NB4 (cell line): ENCODE measurements around the gene SMNDC1.

Experiments used
- DNase-seq: peaks from one replicate; pipeline ENCODE4 v3.0.0; 2010; ENCODE audit warnings: low read depth
- H3K4me3 ChIP-seq: one replicate; pipeline ENCODE4 v1.5.1; 2011; ENCODE audit warnings: mild to moderate bottlenecking, low read depth, low read length, moderate library complexity
- CTCF ChIP-seq: IDR thresholded peaks from one replicate; pipeline ENCODE4 v1.5.1; 2012; ENCODE audit warnings: low read depth, low read length
- MYC ChIP-seq: IDR thresholded peaks from 2 replicates; pipeline ENCODE4 v1.6.1; 2011; ENCODE audit warnings: low read depth, low read length
- POLR2A ChIP-seq: IDR thresholded peaks from 2 replicates; pipeline ENCODE4 v1.6.1; 2011; ENCODE audit warnings: mild to moderate bottlenecking; ENCODE audit not compliant: insufficient read length; ENCODE audit errors: extremely low read depth
- TF ChIP-seq, protein P1 (sequence below): IDR thresholded peaks from 2 replicates; pipeline ENCODE4 v1.6.1; 2011; ENCODE audit warnings: low read depth, low read length

Gene SMNDC1

DNA sequence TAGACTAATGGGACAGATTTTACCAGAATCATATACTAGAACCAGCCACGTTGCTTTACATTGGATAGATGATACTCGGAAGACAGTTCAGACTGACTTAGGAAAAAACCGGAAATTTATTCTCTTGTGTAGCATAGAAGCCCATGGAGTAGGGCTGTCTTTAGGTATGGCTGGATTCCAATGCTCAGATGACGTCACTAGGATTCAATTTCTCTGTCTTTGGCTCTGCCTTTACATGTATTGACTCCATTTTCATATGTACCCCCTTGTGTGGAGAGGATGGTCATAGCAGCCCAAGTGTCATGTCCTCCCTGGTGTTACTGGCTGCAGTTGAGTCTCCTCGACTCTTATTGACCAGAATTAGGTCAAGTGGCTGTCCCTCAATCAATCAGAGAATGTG is 39.2 kb upstream of the SMNDC1 start:
- TF ChIP-seq, protein P1, sequence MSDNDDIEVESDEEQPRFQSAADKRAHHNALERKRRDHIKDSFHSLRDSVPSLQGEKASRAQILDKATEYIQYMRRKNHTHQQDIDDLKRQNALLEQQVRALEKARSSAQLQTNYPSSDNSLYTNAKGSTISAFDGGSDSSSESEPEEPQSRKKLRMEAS = no peak
- TF ChIP-seq CTCF = no peak
- TF ChIP-seq POLR2A = no peak
- TF ChIP-seq MYC = no peak
- H3K4me3 ChIP-seq = no peak overlapping the region
- no peak for DNase-seq

- no peak for DNase-seq
- H3K4me3 ChIP-seq = no peak overlapping the region
- TF ChIP-seq, protein P1 = no peak
- TF ChIP-seq POLR2A = no peak
- no peak for TF ChIP-seq CTCF
- no peak for TF ChIP-seq MYC
Measured at GRCh38 chr10:110340816-110341215, 36.1 kb upstream of the SMNDC1 start.

- no peak for DNase-seq
- TF ChIP-seq, protein P1 = no peak
- TF ChIP-seq MYC (no peak), CTCF (no peak), POLR2A (no peak)
- no peak overlapping the region for H3K4me3 ChIP-seq
Measured at GRCh38 chr10:110340122-110340521, 35.4 kb upstream of the SMNDC1 start.

DNA sequence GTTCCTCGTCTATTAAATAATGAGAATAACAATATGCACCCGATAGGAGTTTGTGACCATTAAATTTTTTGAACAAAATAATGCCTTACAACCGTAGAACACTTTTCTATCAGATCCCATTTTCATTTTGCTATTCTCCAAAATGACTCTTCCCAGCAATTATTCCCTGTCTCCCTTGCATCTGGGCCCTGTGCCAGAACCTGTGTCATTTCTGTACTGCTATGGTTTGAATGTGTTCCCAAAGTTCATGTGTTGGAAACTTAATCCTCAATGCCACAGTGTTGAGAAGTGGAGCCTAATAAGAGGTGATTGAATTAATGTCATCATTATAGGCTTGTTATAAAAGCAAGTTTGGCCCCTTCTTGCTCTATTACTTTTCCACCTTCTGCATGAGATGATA is 33.2 kb upstream of the SMNDC1 start:
- TF ChIP-seq POLR2A = no peak
- TF ChIP-seq CTCF = no peak
- no peak for TF ChIP-seq MYC
- TF ChIP-seq, protein P1 = no peak
- no peak overlapping the region for H3K4me3 ChIP-seq
- DNase-seq = no peak

DNA sequence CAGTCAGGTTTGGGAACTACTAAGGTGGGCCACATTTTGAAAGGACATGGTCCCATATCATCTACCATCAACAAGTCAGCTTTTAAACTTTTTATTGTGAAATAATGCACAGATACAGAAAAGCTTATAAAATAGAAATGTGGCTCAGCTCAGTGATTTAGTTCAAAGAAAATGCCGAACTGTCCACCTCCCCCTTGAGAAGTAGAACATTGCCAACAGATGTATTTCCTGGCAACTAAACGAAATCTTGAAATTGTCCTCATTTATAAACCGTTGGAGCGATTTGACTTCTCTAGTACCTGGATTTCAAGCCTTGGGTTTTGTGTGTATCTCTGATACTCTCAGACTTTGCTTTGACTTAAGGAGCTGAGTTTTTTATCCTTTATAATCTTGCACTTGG is 32.7 kb upstream of the SMNDC1 start:
- TF ChIP-seq MYC = no peak
- no peak for TF ChIP-seq POLR2A
- no peak for TF ChIP-seq CTCF
- H3K4me3 ChIP-seq = no peak overlapping the region
- no peak for DNase-seq

DNA sequence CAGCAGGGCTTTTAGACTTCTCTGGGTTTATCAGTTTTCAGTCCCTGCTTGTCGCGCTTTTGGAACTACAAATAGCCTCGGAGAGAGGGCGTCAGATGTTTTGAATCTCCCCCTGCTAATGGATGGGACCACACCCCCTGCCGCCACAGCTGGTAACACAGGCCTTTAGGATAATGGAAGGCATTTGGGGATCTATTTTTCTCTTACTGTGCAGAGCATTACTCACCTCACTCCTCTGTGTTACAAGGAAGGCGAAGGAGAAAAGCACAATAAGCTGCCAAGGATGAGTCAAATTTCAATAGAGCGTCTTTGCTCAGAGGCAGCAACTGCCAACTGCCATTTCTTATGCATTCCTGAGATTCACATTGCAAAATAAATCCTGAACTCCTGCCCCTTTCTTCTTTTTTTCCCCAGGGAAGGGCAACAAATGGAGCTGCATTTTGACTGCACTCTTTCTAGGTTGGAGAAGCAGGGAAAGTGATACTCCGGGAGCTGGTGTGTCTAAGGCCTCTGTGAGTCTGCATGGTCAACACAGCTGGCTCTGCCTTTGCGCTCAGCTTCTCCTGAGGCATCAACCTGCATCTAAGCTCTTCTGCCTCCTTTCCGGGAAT is 31.5 kb upstream of the SMNDC1 start:
- no peak overlapping the region for H3K4me3 ChIP-seq
- TF ChIP-seq CTCF (no peak), POLR2A (no peak)
- no peak for DNase-seq
